22Rv1 (cell line): ENCODE results near the gene CSMD2.

Experiments
- ZFX ChIP-seq: fragments of 450-650 bp; IDR thresholded peaks from 2 replicates; pipeline ENCODE4 v1.6.1; 2017; ENCODE audit warnings: antibody characterized with exemption, borderline replicate concordance
- TF ChIP-seq, protein P1 (sequence below): fragments of 450-650 bp; IDR thresholded peaks from 2 replicates; pipeline ENCODE4 v1.5.1; 2017; ENCODE audit warnings: mild to moderate bottlenecking

DNA sequence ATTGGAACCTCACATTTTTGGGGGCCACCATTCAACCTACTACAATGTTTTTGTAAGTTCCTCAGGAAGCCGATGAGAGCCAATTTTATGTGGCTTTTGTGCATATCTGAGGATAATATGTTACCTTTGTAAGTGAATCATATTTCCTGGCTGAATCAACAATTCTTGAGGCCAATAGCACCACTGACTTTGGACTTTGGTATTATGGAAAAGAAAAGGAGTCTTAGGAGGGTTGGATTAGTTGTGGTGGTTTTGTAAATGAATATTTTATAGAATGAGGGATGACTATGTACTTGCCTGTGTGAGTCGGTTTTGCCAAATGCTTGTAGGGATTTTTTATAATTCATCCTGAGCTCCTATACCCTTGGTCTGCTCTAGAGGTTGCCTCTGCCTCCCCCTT is 482.7 kb downstream of the CSMD2 start:
- TF ChIP-seq, protein P1, sequence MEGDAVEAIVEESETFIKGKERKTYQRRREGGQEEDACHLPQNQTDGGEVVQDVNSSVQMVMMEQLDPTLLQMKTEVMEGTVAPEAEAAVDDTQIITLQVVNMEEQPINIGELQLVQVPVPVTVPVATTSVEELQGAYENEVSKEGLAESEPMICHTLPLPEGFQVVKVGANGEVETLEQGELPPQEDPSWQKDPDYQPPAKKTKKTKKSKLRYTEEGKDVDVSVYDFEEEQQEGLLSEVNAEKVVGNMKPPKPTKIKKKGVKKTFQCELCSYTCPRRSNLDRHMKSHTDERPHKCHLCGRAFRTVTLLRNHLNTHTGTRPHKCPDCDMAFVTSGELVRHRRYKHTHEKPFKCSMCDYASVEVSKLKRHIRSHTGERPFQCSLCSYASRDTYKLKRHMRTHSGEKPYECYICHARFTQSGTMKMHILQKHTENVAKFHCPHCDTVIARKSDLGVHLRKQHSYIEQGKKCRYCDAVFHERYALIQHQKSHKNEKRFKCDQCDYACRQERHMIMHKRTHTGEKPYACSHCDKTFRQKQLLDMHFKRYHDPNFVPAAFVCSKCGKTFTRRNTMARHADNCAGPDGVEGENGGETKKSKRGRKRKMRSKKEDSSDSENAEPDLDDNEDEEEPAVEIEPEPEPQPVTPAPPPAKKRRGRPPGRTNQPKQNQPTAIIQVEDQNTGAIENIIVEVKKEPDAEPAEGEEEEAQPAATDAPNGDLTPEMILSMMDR = no peak
- TF ChIP-seq ZFX = no peak
